Tibial nerve (tissue), 4 donors: Measurements from ENCODE around the gene EIF2B2.

Source experiments
- CTCF ChIP-seq, 5 experiments: fragments of 200-600 bp in 3 of 5; fragments of 450-650 bp in 2 of 5; sonication (generic) in 3 of 5; IDR thresholded peaks; one replicate each; pipeline ENCODE4 v1.5.1; 2016 to 2019; ENCODE audit warnings: antibody characterized with exemption in 5 of 5, mild to moderate bottlenecking in 3 of 5, moderate library complexity in 2 of 5
- EP300 ChIP-seq, 2 donors: sonication (generic); formaldehyde crosslinking; IDR thresholded peaks; one replicate each; pipeline ENCODE4 v1.6.1; 2017; ENCODE audit warnings: antibody characterized with exemption in 2 of 2, mild to moderate bottlenecking in 1 of 2
- POLR2A ChIP-seq, 2 donors: fragments of 450-650 bp; IDR thresholded peaks; one replicate each; pipeline ENCODE4 v1.6.1; 2017; ENCODE audit warnings: antibody characterized with exemption in 2 of 2, mild to moderate bottlenecking in 2 of 2, moderate library complexity in 2 of 2

GRCh38 chr14:74973905-74974363 lies 28.8 kb upstream of the EIF2B2 start:
- TF ChIP-seq CTCF (IDR thresholded peaks at IDR 0.05) (no peak), POLR2A (IDR thresholded peaks at IDR 0.05) (no peak), EP300 (IDR thresholded peaks at IDR 0.05) (no peak)
